Kidney (tissue), 14 donors: ENCODE results near the gene ERBB3. TPM values are rescaled to one million over a fixed set of nuclear protein-coding genes. Genes with fewer than 3 reads are reported as not detected.

ENCODE experiments used
- DNase-seq, 5 donors: peaks; one replicate each; pipeline ENCODE4 v3.0.0-alpha.2; 2013 to 2020
- FAIRE-seq: peaks from 2 replicates; lab custom pipeline; 2012; peaks lifted over from hg19 to GRCh38; lab: Jason Lieb, UNC
- H3K27ac ChIP-seq, 2 donors: one replicate each; pipeline ENCODE4 v1.7.0; 2013; ENCODE audit warnings: low read depth in 2 of 2, low read length in 2 of 2, inconsistent platforms in 1 of 2
- H3K27me3 ChIP-seq: one replicate; pipeline ENCODE4 v1.7.1; 2013; ENCODE audit warnings: low read length, inconsistent platforms; ENCODE audit not compliant: control insufficient read depth, insufficient read depth
- H3K36me3 ChIP-seq, 3 donors: one replicate each; pipeline versions ENCODE4 v1.7.0 to v1.7.1; 2013; ENCODE audit warnings: low read length in 3 of 3, control low read depth in 1 of 3, inconsistent platforms in 1 of 3; ENCODE audit not compliant: insufficient read depth in 3 of 3, control insufficient read depth in 2 of 3
- H3K4me1 ChIP-seq, 3 donors: one replicate each; pipeline versions ENCODE4 v1.7.0 to v1.7.1; 2013; ENCODE audit warnings: low read length in 3 of 3, inconsistent platforms in 1 of 3, low read depth in 1 of 3; ENCODE audit not compliant: control insufficient read depth in 2 of 3, insufficient read depth in 2 of 3
- H3K4me3 ChIP-seq, 3 donors: one replicate each; pipeline versions ENCODE4 v1.7.0 to v1.8.1; 2013; ENCODE audit warnings: low read length in 3 of 3, control low read depth in 1 of 3, inconsistent platforms in 1 of 3
- H3K9ac ChIP-seq, 3 donors: one replicate each; pipeline versions ENCODE4 v1.7.0 to v1.7.1; 2013; ENCODE audit warnings: low read length in 3 of 3, control low read depth in 1 of 3, inconsistent platforms in 1 of 3
- H3K9me3 ChIP-seq, 3 donors: one replicate each; pipeline versions ENCODE4 v1.7.0 to v1.7.1; 2013; ENCODE audit warnings: low read length in 3 of 3, control low read depth in 1 of 3, inconsistent platforms in 1 of 3; ENCODE audit not compliant: control insufficient read depth in 2 of 3, insufficient read depth in 1 of 3
- intact Hi-C: fragments of 100-400 bp; cut with DNase I; formaldehyde crosslinking; loops from one replicate; pipeline ENCODE4 v1.11.1; 2022
- polyA plus RNA-seq: library from polyadenylated mRNA; stranded (reverse); fragments of 350-450 nt; fragmentation: Illumina TruSeq; extraction: RNeasy Lipid Tissue Mini Kit (QIAGEN cat#74804); gene quantifications from one replicate; pipeline ENCODE4 v1.2.3, GENCODE V29; 2014; ENCODE audit warnings: low read depth, low replicate concordance; ENCODE audit not compliant: insufficient read depth
- total RNA-seq: library from RNA; stranded (reverse); fragmentation: NEBNext Ultra II Directional; extraction: Animal tissue kit (Norgen Biotek cat#: 25700); gene quantifications from one replicate; pipeline ENCODE4 v1.2.1, GENCODE V29; 2021
- TF ChIP-seq, protein P1 (sequence below): IDR thresholded peaks from 3 replicates; pipeline ENCODE4 v1.5.1; 2012; ENCODE audit warnings: mild to moderate bottlenecking, moderate library complexity, borderline replicate concordance; ENCODE audit not compliant: insufficient read depth; ENCODE audit errors: extremely low read depth
- donor health status: control.
- donor health status: control.
- donor health status: control.
- donor health status: control.
- donor health status: control.
- donor health status: DM: yes; HTN: yes; CAD: no.
- donor health status: Normal renal cell carcinoma (clear cell type).

Gene ERBB3
- total and polyA plus RNA-seq, 2 donors from 2014 or later: 31.5 to 58.1 TPM

DNA sequence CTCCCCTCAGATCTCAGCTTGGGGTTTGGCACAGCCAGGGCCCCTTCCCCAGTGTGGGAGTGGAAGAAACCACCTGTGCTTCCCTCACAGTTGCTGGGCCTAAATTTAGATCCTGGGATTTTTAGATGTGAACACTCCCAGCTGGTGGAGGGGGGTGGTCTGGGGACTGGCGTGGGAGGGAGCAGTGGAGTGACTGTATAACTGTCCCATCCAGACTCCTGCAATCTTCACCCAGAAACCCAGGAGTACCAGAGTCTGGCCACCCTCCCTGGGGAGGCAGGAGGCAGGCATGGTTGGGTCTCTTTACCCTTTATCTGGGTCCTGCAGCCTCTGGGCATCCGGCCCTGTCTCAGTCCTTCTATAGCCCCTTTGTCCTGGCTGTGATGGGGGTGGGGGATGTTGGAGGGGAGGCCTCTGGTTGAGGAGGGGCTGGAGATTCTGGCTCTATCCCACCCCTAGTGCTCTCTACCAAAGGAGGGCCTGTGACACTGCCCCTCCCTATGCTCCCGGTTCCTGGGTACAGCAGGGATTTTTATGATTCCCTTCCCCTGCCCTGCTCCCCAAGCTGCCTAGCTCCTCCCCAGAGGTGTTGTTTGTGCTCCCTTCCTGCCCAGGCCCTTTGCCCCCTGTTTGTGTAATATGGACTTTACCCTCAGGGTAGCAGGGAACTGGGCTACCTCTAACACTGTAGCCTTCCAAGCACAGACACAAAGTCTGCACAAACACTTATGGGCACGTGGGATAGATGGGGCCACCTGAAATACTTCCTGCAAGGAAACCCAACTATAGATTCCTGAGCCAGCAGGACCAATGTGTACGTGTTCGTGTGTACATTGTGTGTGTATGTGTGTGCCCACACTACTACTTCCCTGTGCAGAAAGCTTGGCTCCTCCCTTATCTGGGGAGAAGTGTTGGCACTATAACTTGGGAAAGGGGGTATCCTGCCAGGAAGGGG lies 1.7 kb downstream of the ERBB3 start:
- TF ChIP-seq, protein P1, sequence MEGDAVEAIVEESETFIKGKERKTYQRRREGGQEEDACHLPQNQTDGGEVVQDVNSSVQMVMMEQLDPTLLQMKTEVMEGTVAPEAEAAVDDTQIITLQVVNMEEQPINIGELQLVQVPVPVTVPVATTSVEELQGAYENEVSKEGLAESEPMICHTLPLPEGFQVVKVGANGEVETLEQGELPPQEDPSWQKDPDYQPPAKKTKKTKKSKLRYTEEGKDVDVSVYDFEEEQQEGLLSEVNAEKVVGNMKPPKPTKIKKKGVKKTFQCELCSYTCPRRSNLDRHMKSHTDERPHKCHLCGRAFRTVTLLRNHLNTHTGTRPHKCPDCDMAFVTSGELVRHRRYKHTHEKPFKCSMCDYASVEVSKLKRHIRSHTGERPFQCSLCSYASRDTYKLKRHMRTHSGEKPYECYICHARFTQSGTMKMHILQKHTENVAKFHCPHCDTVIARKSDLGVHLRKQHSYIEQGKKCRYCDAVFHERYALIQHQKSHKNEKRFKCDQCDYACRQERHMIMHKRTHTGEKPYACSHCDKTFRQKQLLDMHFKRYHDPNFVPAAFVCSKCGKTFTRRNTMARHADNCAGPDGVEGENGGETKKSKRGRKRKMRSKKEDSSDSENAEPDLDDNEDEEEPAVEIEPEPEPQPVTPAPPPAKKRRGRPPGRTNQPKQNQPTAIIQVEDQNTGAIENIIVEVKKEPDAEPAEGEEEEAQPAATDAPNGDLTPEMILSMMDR: no peak
- Histone ChIP-seq H3K4me3 (peak overlapping the region; percentile 57 to 79 (median 71)), H3K9me3 (no peaks in the 10 kb centered on the region), H3K36me3 (peaks cover 0 to 15% (median 10%) of the 10 kb centered on the region in 3 donors), H3K4me1 (peaks cover 4 to 15% (median 13%) of the 10 kb centered on the region in 3 donors), H3K9ac (peak overlapping the region in 2 of 3 donors; percentile 74 to 84), H3K27ac (peak overlapping the region; percentile 82 to 93), H3K27me3 (no peaks in the 10 kb centered on the region)
- FAIRE-seq (no peak), DNase-seq (peak in 4 of 5 donors; percentile 24 to 67 (median 45))
- intact Hi-C loops: no loop called here

DNA sequence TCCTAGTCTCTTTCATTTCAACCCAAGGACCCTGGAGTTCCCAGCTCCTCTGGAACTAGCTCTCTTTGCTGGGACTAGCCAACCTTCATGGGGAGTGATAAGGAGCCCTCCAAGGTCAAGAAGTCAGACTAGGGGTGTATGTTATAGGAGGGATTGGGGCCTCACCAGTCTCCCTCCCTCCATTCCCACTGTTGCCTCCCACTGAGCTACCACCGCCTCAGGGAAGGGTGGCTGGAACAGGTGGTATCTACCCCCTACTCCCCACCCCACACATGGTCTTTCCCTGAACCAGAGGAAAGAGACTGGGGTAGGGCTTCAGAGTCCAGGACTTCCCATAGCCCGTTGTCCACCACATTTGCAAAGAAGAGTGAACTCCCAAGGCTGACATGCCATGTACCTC lies 2.4 kb downstream of the ERBB3 start:
- H3K4me3 ChIP-seq: peak overlapping the region in 2 of 3 donors; percentile 20 to 79
- TF ChIP-seq, protein P1: no peak

DNA sequence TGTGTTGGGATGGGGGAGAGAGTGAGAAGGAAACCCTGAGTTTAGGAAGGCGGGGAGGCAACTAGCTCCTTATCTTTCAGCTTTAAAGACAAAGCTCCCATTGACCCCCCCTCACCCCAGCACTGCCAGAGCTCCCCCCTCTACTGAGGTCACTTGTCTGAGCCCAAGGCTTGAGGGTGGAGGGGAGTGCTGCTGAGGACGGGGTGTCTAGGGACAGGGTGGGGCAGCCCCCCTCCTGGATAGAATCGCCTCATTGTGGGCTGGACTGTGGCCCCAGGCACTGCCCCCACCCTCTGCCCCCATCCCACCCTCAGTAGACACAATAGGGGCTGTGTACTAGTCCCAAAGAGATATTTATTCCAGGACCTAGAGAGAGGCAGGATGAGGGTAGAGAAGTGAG lies 3.0 kb downstream of the ERBB3 start:
- intact Hi-C loops: no loop called here
- peaks cover 4 to 15% (median 13%) of the 10 kb centered on the region in 3 donors for H3K4me1 ChIP-seq
- H3K27ac ChIP-seq: peak overlapping the region in 1 of 2 donors; percentile 82
- TF ChIP-seq, protein P1: no peak
- no peaks in the 10 kb centered on the region for H3K9me3 ChIP-seq
- FAIRE-seq (no peak), DNase-seq (no peak)
- peaks cover 0 to 24% (median 10%) of the 10 kb centered on the region in 3 donors for H3K36me3 ChIP-seq
- H3K27me3 ChIP-seq: no peaks in the 10 kb centered on the region
- H3K4me3 ChIP-seq: peak overlapping the region in 1 of 3 donors; percentile 79
- no peak overlapping the region for H3K9ac ChIP-seq

More for the DNA sequence above, 2.4 kb downstream of the ERBB3 start:
- no peak for FAIRE-seq
- H3K27ac ChIP-seq: peak overlapping the region; percentile 82 to 93
- H3K9me3 ChIP-seq: no peaks in the 10 kb centered on the region
- peak overlapping the region in 1 of 3 donors; percentile 16 for H3K9ac ChIP-seq
- H3K36me3 ChIP-seq: peaks cover 0 to 18% (median 10%) of the 10 kb centered on the region in 3 donors
- intact Hi-C loops: no loop called here
- H3K4me1 ChIP-seq: peaks cover 4 to 15% (median 13%) of the 10 kb centered on the region in 3 donors
- no peak for DNase-seq
- no peaks in the 10 kb centered on the region for H3K27me3 ChIP-seq
